K562 (cell line): ENCODE data around the gene SNRPD2.

Source experiments
- ESRRB ChIP-seq: fragments of 250-450 bp; sonication (Bioruptor Pico); IDR thresholded peaks from 2 replicates; pipeline ENCODE4 v1.5.0; 2020; ENCODE audit warnings: mild to moderate bottlenecking, moderate library complexity, borderline replicate concordance
- PHF20 ChIP-seq: fragments of 450-650 bp; IDR thresholded peaks from 2 replicates; pipeline ENCODE4 v1.6.1; 2018; ENCODE audit not compliant: partially characterized antibody
- ZNF224 ChIP-seq: sonication (generic); formaldehyde crosslinking; IDR thresholded peaks from 2 replicates; pipeline ENCODE4 v1.8.0; 2022; ENCODE audit warnings: mild to moderate bottlenecking, missing genetic modification reagents

- TF ChIP-seq ZNF224 (CRISPR knock-in tag): no peak
- no peak for TF ChIP-seq ESRRB (CRISPR knock-in tag)
- no peak for TF ChIP-seq PHF20
Observed at GRCh38 chr19:45657520-45658167, 34.1 kb downstream of the SNRPD2 start.
